ENCODE results near the gene WIZ.

WIZ gene

DNA sequence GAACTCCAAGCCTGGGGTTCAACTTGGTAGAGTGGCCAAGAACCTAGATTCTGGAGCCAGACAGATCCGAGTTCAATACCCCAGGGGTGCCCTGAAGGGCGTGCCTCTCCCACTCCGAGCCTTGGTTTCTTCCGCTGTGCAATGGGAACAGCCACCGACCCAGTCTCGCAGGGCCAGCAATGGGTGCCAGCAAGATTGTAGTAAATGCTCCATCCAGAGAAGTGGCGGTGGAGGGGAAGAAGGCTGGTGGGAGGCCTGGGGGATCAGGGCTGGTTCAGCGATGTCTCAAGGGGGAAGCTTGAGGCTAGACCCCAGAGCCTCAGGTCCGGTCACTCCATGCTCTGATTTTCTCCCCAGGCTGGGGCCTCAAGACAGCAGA is 4.5 kb downstream of the WIZ start:
- DNase-seq (ENCODE audit: low read depth): no peak

DNA sequence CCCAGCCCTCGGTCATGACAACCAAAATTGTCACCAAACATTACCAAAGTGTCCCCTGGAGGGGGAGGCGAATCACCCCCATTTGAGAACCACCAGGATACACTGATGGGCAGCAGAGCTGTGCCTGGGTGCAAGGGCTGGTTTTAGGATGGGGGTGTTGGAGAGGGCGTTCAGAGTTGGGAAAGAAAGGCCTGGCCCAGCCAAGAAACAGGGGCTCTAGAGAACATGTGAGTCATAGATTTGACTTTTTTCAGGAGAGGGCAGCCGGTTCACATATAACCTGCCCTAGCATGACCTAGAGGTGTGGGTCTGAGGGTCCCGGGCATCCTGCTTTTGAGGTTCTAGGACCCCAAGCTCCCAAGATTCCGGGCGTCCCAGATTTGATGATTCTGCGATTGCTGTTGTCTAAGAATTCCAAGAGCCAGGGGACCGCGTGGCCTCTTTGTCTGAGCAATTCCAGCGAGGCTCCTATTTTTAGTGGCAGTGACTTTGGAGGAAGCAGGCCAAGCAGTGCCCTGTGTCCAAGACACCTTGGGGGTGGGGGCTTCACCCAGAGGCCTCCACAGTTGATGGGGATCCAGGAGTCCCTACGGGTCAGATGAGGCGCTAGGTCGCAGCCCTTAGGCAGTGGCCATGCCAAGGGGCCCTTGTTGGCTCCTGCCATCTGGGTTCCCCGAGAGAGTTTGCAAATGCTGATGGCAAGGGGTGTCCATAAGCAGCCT is 5.1 kb downstream of the WIZ start:
- DNase-seq (ENCODE audit: low read depth): no peak

GRCh38 chr19:15443838-15444237 is 5.9 kb downstream of the WIZ start:
- no peak for DNase-seq (ENCODE audit: low read depth)

- no peak for DNase-seq (ENCODE audit: low read depth)
These were observed 6.4 kb downstream of the WIZ start for GRCh38 chr19:15443325-15443724.

GRCh38 chr19:15442142-15442920 is 7.4 kb downstream of the WIZ start:
- DNase-seq (ENCODE audit: low read depth): no peak

DNA sequence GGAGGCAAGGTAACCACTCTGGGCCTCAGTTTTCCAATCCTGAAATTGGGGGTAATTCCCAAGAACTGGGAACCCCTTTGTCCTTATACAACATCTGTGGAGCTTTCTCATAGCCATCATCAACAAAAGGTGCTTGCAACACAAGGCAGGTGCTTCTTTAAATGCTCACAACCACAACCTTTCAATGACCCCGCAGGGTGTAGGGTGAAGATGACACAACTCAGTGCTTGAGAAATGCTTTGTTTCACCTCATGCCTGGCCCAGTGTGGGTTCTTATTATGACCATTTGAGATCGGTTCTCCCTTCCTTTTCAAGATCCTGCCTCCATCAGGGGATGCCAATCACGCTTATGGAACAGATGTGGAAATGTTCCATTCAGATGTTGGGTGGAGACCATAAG is 8.4 kb downstream of the WIZ start:
- no peak for DNase-seq (ENCODE audit: low read depth)

DNA sequence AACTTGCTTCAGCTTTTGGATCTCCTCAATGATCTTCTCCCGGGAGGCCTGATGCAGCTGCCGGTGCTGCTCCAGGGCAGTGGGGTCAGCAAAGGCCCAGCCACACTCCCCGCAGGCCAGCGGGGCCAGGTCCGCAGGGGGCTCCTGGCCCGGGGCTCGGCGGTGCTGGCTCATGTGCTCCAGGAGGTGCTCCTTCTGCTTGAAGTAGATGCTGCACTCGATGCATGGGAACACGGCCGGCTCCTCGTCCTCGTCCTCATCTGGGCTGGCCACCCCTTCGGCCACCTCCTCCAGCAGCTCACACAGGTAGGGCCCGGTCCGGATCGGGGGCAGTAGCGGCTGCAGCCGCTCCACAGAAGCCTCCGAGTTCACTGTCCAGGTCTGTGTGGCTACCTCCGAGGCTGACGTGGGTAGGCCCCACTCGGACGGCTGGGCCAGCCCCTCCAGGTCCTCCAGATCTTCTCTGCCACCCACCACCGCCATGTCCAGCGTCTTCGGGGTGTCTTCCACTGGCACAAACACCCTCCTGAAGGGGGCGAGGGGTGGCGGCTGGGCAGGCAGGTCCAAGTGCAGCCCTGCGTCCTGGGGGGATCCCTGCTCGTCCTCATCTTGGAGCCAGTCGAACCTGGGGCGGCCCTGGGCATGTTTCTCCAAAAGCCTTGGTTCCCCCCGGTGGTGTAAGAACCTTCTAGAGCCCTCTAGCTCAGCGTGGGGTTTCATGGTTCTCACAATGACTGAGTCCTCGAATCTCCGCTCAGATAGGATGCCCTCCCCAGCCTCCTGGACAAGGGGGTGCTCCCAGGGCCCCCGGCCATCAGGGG is 9.7 kb downstream of the WIZ start:
- no peak for DNase-seq (ENCODE audit: low read depth)

DNA sequence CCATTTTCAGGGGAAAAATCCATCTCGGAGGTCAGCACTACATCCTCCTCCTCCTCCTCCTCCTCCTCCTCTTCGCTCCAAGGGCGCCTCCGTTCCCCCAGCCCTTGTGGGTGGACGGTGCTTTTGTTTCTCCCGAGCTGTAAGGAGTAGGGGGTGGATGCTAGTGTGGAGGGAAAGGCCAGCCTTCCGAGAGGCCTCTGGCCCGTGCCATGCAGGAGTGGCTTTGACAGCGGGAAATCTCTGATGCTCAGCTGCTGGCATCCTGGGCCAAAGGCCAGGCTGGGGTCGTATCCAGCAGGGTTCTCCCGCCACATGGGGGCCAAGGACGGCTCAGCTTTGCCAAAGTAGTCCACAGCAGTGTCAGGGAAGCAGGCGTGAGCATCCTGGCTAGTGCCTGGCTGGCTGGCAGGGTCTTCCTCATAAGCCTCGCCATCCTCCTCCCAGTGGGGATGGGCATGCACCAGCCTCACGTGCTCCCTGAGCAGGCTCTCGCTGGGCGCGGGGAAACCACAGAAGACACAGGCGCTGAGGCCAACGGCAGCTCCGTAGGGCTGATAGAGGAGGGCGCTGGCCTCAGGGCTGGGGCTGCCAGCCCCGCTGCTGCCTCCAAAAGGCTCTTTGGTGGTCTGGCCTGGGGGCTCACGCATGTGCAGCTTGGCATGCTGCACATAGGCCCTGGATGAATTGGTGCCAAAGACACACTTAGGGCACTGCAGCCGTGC is 10.5 kb downstream of the WIZ start:
- DNase-seq (ENCODE audit: low read depth): no peak

GRCh38 chr19:15438577-15438976 is 11.2 kb downstream of the WIZ start:
- DNase-seq (ENCODE audit: low read depth): no peak

DNA sequence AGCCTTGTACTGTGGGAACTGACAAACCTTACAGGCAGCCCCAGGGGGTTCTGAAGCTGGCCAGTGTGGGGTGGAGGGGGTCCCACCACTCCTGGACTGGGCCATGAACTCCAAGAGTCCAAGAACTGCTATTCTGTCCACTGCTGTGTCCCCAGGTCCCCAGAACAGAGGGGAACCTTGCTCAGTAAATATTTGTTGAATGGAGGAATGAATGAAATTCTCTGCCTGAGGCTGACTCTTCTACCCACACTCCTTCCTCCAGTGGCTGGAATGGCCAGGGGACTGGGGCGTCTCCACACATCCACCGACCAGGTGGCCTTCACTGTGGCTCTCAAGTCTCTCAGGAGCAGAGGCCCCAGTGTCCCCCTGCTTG is 11.6 kb downstream of the WIZ start:
- no peak for DNase-seq (ENCODE audit: low read depth)

DNA sequence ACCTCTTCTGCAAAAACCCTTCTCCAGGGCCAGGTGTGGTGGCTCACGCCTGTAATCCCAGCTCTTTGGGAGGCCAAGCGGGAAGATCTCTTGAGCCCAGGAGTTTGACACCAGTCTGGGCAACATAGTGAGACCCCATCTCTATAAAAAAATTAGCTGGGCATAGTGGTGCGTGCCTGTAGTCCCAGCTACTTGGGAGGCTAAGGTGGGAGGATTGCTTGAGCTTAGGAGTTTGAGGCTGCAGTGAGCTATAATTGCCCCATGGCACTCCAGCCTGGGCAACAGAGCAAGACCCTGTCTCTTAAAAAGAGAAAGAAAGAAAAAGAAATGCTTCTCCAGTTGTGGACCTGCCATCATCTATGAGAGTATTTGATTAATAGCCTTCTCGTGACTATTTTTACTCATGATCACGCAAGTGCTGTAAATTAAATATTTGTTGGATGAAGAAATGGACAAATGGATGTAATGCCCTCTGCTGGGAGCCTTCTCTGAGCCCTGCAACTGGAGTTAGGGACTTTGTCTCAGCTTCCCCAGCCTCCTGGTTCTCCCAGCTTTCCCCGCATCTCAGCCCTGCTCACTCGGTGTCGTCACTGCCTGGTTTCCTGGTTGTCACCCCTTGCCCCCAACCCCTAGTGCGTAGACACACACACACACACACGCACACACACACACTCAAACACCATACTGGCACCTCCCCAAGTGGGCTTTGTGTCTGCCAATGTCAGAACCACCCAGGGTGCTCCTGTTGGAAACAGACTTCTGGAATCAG is 12.2 kb downstream of the WIZ start:
- DNase-seq (ENCODE audit: low read depth): no peak

DNA sequence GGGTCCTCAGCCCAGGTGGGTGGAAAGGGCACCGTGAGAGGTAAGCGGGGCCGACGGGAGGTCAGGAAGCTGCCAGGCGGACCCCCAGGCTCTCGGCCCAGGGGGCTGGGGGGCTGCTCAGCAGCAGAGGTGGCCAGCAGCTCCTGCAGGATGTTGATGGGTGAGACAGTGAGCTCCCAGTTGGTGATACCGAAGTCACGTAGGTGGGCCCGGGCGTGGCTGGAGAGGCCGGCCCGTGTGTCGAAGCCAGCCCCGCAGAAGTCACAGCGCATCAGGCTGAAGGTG is 13.0 kb downstream of the WIZ start:
- DNase-seq (ENCODE audit: low read depth): no peak

- no peak for DNase-seq (ENCODE audit: low read depth)
These were observed 13.5 kb downstream of the WIZ start for GRCh38 chr19:15436012-15436825.

DNA sequence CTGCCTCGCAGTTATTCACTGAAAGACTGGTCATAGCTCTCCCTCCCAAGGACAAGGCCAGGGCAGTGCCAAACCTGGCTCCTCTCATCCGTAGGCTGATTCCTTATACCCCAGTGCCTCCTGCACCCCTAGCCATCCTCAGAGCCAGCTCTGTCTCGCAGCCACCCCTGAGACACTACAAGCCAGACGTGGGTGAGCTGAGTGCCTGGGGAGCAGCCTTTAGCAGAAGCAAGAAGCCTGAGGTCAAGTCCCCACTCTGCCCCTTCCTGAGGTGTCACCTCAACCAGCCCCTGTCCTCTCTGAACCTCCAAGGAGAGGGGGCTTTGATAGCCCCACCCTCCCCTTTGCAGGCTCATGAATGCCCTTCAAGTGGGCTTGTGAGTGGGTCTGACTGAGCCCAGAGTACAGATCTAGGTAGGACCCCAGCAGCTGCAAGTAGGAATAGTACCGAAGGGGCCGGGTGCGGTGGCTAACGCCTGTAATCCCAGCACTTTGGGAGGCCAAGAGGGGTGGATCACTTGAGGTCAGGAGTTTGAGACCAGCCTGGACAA is 16.2 kb downstream of the WIZ start:
- no peak for DNase-seq (ENCODE audit: low read depth)

GRCh38 chr19:15432629-15433518 is 16.9 kb downstream of the WIZ start:
- peak; percentile 59 for DNase-seq (ENCODE audit: low read depth)

GRCh38 chr19:15432018-15432494 is 17.7 kb downstream of the WIZ start:
- no peak for DNase-seq (ENCODE audit: low read depth)

DNA sequence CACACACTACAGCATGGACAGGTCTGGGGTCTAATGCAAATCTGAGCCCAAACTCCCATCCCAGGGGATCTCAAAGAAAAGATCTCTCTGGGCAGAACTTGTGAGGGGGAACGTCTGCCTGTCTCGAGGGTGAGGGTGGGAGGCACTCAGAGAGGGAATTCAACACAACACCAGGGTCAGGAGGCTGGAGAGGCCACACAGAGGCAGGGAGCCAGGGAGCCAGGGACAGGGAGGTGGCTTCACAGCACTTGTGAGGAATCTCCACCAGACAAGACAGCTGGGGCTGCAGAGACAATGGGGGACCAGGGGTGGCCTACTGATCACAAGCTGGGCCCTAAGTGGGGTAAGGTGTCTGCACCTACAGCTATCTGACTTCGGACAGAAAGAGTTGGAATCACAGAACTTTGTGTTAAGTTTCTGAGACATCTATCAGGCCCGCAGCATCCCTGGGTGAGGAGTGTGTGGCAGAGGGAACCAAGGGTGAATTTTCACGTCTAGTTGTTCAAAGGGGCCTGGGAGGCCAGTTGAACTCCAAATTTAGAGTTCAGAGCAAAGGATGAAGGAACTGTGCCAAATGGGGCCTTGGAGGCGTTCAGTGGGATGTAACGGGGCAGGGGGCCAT is 18.2 kb downstream of the WIZ start:
- DNase-seq (ENCODE audit: low read depth): no peak

DNA sequence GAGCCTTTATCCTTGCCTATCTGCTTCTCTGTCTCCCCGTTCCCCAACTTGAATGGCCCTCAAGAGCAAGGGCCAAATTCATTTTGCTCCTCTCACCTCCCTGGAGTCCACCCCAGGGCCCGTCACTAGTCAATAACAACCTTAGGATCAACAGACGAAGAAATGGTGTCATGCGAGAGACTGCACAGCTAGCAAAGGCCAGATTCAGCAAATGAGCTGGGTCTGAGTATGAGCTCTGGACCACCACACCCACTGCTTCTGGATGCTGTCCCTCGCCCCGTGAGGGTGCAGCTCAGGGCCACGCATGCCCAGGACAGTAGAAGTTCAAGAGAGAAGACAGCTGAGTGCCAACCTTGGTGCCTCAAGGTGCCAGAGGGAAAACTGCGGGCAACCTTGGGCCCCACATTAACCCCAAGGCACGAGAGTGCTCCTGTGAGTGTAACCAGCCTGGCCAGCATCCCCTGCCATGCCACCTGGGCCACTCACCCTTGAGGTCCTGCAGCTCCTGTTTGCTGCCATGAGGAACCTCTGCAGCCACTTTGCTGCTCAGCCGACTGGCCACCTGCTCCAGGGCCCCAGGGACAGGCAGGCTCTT is 19.1 kb downstream of the WIZ start:
- no peak for DNase-seq (ENCODE audit: low read depth)

All from CMK (cell line).